ENCODE results near the gene PIH1D1. TPM values are rescaled to one million over a fixed set of nuclear protein-coding genes. Genes with fewer than 3 reads are reported as not detected.

Gene PIH1D1
- total and polyA plus RNA-seq, 2 of the 8 experiments (the other 6 are each of a cell fraction or from before 2014, with no cell fraction given), result 146 to 195 TPM

DNA sequence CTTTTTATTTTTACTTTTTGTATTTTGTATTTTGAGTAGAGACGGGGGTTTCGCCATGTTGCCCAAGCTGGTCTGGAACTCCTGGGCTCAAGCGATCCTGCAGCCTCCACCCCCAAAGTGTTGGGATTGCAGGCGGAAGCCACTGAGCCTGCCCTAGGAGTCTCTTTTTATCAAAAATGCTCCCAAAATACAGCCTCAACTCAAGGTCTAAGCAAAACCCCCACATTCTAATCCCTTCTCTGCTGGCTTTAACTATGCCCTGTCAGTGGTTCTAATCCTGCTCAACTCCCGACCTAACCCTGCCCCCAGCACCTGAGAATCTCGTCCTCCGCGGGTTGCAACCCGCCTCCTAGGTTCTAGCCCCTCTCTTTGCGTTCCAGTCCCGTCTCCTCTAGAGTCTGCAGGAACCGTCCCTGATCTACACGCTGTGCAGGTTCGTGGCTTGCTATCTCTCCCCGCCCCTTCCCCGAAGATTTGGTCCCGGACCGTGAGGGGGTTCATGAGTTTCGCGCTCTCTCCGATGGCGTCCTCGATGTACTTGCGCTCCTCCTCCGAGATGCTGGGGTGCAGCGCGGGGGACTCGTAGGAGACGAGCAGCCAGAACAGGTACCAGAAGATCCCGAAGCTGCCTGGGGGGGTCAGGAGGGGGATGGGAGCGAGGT, 18.2 kb downstream of the PIH1D1 start:
- Histone ChIP-seq H3K23ac (ENCODE audit: insufficient read length) (no peak overlapping the region), H4K8ac (ENCODE audit: extremely low read depth, insufficient read depth, low read length) (no peak overlapping the region), H4K91ac (replicated peaks; ENCODE audit: insufficient read length, low read length) (no peak overlapping the region), H3K4me3 (ENCODE audit: extremely low read depth in 1 of 4, insufficient read depth in 2 of 4, low read depth in 3 of 4, low read length in 4 of 4) (peak overlapping the region in 1 of 4 experiments; percentile 63; a peak in 4 of 8 replicates), H3K79me2 (ENCODE audit: control insufficient read depth in 1 of 2, insufficient read depth in 2 of 2, low read length in 2 of 2) (no peaks in the 10 kb centered on the region), H3K79me1 (ENCODE audit: low read depth, low read length) (no peaks in the 10 kb centered on the region), H2BK120ac (replicated peaks; ENCODE audit: low read depth, low read length) (no peak overlapping the region), H3K9me3 (ENCODE audit: insufficient read depth in 2 of 2, low read depth in 1 of 2, low read length in 1 of 2) (peaks cover 0 to 2% of the 10 kb centered on the region in 2 experiments; a peak in 1 of 4 replicates), H4K20me1 (replicated peaks in 1 of 2; ENCODE audit: control insufficient read depth in 1 of 2, insufficient read depth in 2 of 2, low read length in 2 of 2) (no peaks in the 10 kb centered on the region), H2BK15ac (ENCODE audit: low read length) (no peak overlapping the region), H2AFZ (ENCODE audit: low read length) (no peak overlapping the region), H3K56ac (replicated peaks; ENCODE audit: insufficient read length, low read depth, low read length) (no peak overlapping the region), H2AK5ac (ENCODE audit: low read depth, low read length) (0 out of 2 replicates have a peak overlapping the region, but pooled peaks have one; percentile 7), H3K27me3 (replicated peaks in 1 of 4; ENCODE audit: control insufficient read depth in 3 of 4, extremely low read depth in 1 of 4, insufficient read depth in 3 of 4, low read length in 3 of 4) (peaks cover 12 to 45% (median 35%) of the 10 kb centered on the region in 4 experiments; a peak in 6 of 7 replicates), H3K23me2 (ENCODE audit: low read depth, low read length) (peaks cover 13% of the 10 kb centered on the region; the same call in 1 of the 2 replicates), H3K27ac (ENCODE audit: low read depth, low read length) (no peak overlapping the region), H3K9ac (replicated peaks in 1 of 4; ENCODE audit: extremely low read depth in 1 of 4, low read depth in 3 of 4, low read length in 3 of 4) (no peak overlapping the region), H3K4me2 (ENCODE audit: insufficient read depth in 1 of 2, low read depth in 2 of 2, low read length in 2 of 2) (peak overlapping the region; percentile 77 to 89; a peak in 2 of 4 replicates), H3K4me1 (replicated peaks in 1 of 4; ENCODE audit: control insufficient read depth in 3 of 4, insufficient read depth in 4 of 4, low read length in 3 of 4) (peaks cover 0 to 23% (median 18%) of the 10 kb centered on the region in 4 experiments; a peak in 5 of 7 replicates), H4K5ac (ENCODE audit: insufficient read length, low read depth, low read length) (no peak overlapping the region), H2BK12ac (ENCODE audit: low read depth, low read length) (0 out of 2 replicates have a peak overlapping the region, but pooled peaks have one; percentile 39), H3K36me3 (ENCODE audit: control insufficient read depth in 2 of 4, insufficient read depth in 4 of 4, low read length in 3 of 4) (no peaks in the 10 kb centered on the region), H3K14ac (ENCODE audit: insufficient read length) (no peak overlapping the region), H2BK5ac (ENCODE audit: low read depth, low read length) (no peak overlapping the region), H3K18ac (ENCODE audit: extremely low read depth, low read length) (no peak overlapping the region), H3K4ac (replicated peaks; ENCODE audit: insufficient read length, low read depth, low read length) (no peak overlapping the region), H2BK20ac (ENCODE audit: low read length) (peak overlapping the region; percentile 13; the same call in 1 of the 2 replicates)
- CTCF ChIA-PET (ENCODE audit: partially characterized antibody), result interaction anchor here (0.6 to 4.7 kb wide), 4 partner anchors 9 to 43 kb away, joined by 3 to 38 read pairs (median 20); partner anchors contain the start of genes GFY and PTH2
- no peak for FAIRE-seq
- no peak for DNase-seq (ENCODE audit: low read depth in 1 of 2, low spot score in 2 of 2)
- 79% methylated on average over 31 of the region's 31 CpGs; no CpG with 5 or more reads in 1 of the 2 experiments for WGBS, 2 experiments (ENCODE audit: extremely low coverage in 1 of 2, insufficient coverage in 1 of 2, insufficient read length in 1 of 2, insufficient replicate concordance in 2 of 2, low coverage in 1 of 2, low lambda C conversion rate in 2 of 2, missing lambda C conversion rate in 1 of 2)
- POLR2A ChIA-PET (ENCODE audit: partially characterized antibody), result interaction anchor here (0.7 to 2.2 kb wide), 4 partner anchors 9 to 42 kb away, joined by 3 to 6 read pairs (median 4); partner anchors contain the start of genes ALDH16A1 and SLC17A7
- TF ChIP-seq KDM5A (IDR thresholded peaks at IDR 0.05; ENCODE audit: low read length) (no peak), TAF1 (IDR thresholded peaks at IDR 0.05; ENCODE audit: low read depth, low read length) (no peak), USF2 (IDR thresholded peaks at IDR 0.05; ENCODE audit: low read length) (no peak), YY1 (IDR thresholded peaks at IDR 0.05; ENCODE audit: low read depth, low read length) (no peak), ZNF274 (IDR thresholded peaks at IDR 0.05; ENCODE audit: borderline replicate concordance, extremely low read depth, low read length) (no peak), NRF1 (IDR thresholded peaks at IDR 0.05; ENCODE audit: low read depth, low read length) (no peak), RBBP5 (IDR thresholded peaks at IDR 0.05; ENCODE audit: borderline replicate concordance, low read depth, low read length) (no peak), ASH2L (IDR thresholded peaks at IDR 0.05; ENCODE audit: low read length) (no peak)
- TF ChIP-seq, protein P1, sequence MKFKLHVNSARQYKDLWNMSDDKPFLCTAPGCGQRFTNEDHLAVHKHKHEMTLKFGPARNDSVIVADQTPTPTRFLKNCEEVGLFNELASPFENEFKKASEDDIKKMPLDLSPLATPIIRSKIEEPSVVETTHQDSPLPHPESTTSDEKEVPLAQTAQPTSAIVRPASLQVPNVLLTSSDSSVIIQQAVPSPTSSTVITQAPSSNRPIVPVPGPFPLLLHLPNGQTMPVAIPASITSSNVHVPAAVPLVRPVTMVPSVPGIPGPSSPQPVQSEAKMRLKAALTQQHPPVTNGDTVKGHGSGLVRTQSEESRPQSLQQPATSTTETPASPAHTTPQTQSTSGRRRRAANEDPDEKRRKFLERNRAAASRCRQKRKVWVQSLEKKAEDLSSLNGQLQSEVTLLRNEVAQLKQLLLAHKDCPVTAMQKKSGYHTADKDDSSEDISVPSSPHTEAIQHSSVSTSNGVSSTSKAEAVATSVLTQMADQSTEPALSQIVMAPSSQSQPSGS (IDR thresholded peaks at IDR 0.05; ENCODE audit: low read length), result no peak

Measured in H1 (cell line).